IMR-90 (cell line): Measurements from ENCODE around the gene RYR2.

Experiments used
- BHLHE40 ChIP-seq: fragments of 150-350 bp; IDR thresholded peaks from 2 replicates; pipeline ENCODE4 v1.6.1; 2016; ENCODE audit warnings: mild to moderate bottlenecking, low read depth, low read length
- POLR2A ChIP-seq: IDR thresholded peaks from 2 replicates; pipeline ENCODE4 v1.6.1; 2012; ENCODE audit warnings: mild to moderate bottlenecking, low read depth, low read length
- RCOR1 ChIP-seq: IDR thresholded peaks from 2 replicates; pipeline ENCODE4 v1.6.1; 2012; ENCODE audit warnings: mild to moderate bottlenecking, low read length, improper control_type of control experiment; ENCODE audit not compliant: insufficient replicate concordance
- SMC3 ChIP-seq: fragments of 150-350 bp; IDR thresholded peaks from 2 replicates; pipeline ENCODE4 v1.6.1; 2016; ENCODE audit warnings: low read depth, mild to moderate bottlenecking, antibody characterized with exemption, low read length, moderate library complexity
- USF2 ChIP-seq: fragments of 150-350 bp; IDR thresholded peaks from 2 replicates; pipeline ENCODE4 v1.6.1; 2017; ENCODE audit warnings: mild to moderate bottlenecking, antibody characterized with exemption, low read length, low read depth
- TF ChIP-seq, protein P1 (sequence below): conservative IDR thresholded peaks from 2 replicates; pipeline ENCODE4 v1.5.1; 2012; ENCODE audit warnings: mild to moderate bottlenecking, low read depth, low read length, improper control_type of control experiment

GRCh38 chr1:237390823-237391222 is 348.8 kb downstream of the RYR2 start:
- TF ChIP-seq, protein P1, sequence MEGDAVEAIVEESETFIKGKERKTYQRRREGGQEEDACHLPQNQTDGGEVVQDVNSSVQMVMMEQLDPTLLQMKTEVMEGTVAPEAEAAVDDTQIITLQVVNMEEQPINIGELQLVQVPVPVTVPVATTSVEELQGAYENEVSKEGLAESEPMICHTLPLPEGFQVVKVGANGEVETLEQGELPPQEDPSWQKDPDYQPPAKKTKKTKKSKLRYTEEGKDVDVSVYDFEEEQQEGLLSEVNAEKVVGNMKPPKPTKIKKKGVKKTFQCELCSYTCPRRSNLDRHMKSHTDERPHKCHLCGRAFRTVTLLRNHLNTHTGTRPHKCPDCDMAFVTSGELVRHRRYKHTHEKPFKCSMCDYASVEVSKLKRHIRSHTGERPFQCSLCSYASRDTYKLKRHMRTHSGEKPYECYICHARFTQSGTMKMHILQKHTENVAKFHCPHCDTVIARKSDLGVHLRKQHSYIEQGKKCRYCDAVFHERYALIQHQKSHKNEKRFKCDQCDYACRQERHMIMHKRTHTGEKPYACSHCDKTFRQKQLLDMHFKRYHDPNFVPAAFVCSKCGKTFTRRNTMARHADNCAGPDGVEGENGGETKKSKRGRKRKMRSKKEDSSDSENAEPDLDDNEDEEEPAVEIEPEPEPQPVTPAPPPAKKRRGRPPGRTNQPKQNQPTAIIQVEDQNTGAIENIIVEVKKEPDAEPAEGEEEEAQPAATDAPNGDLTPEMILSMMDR = no peak
- TF ChIP-seq RCOR1 (no peak), USF2 (no peak), POLR2A (no peak), BHLHE40 (no peak), SMC3 (no peak)
